HG02798 (cell line): ENCODE results near the gene CHFR.

Experiments used
- ATAC-seq: cut with Tn5 transposase; IDR thresholded peaks from one replicate; pipeline ENCODE4 v1.9.1; 2021; ENCODE audit warnings: mild to moderate bottlenecking; ENCODE audit not compliant: unreplicated experiment, poor library complexity

Gene CHFR

DNA sequence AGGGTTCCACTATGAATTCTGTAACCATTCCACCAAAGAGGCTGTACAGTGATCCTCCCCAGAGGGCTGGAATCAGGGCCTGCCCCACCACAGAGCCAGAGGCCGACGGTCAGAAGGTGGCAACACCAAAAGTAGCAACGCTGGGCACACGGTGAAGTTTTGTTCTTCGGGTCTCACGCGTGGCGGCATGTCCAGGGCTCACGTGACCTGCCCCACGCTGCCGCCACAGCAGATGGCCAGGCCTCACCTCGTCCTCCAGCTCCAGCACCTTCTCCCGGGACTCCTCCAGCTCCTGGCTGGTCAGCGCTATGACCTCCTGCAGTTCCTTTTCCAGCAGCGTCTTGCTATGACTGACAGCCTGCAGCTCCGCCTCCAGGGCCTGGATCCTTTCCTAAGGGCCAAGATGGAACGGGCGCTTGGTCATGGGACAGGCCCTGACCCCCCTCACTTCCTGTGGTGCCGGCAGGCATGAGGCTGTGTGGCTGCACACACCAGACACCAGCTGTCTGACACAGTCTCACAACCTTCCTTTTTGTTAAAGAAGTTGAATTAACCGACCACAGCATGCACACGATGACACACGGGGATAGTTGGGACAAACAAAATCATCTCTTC lies 103.4 kb downstream of the CHFR start:
- ATAC-seq: no peak
